T-helper 17 cell (primary cell): ENCODE measurements around the gene SEMA5A. TPM values are rescaled to one million over a fixed set of nuclear protein-coding genes. Genes with fewer than 3 reads are reported as not detected.

Experiments
- ATAC-seq: fragments of 150-1000 bp; cut with Tn5 transposase; 2 replicates; pipeline ENCODE4 v1.10.0; 2021; ENCODE audit warnings: mild to moderate bottlenecking, moderate library complexity
- DNase-seq, 3 donors: peaks; one replicate each; pipeline versions ENCODE4 v3.0.0 to v3.0.0-alpha.2; 2020 to 2021
- H3K9me3 ChIP-seq: one replicate; pipeline ENCODE4 v1.7.0; 2013; ENCODE audit warnings: low read length, mild to moderate bottlenecking; ENCODE audit not compliant: control insufficient read depth, poor library complexity, severe bottlenecking
- H3K27ac Mint-ChIP-seq: one replicate; pipeline ENCODE4 v1.8.0; 2022; ENCODE audit warnings: mild to moderate bottlenecking, moderate library complexity, mixed read lengths
- H3K27me3 Mint-ChIP-seq: one replicate; pipeline ENCODE4 v1.8.0; 2022; ENCODE audit warnings: mixed read lengths
- H3K36me3 Mint-ChIP-seq: one replicate; pipeline ENCODE4 v1.8.0; 2022; ENCODE audit warnings: low read depth, mixed read lengths
- H3K4me1 Mint-ChIP-seq: one replicate; pipeline ENCODE4 v1.8.0; 2022; ENCODE audit warnings: mild to moderate bottlenecking, mixed read lengths
- H3K4me3 Mint-ChIP-seq: one replicate; pipeline ENCODE4 v1.8.0; 2022; ENCODE audit warnings: mild to moderate bottlenecking, moderate library complexity, mixed read lengths
- total RNA-seq, 4 donors: library from RNA in 2 of 4; stranded (reverse) in 2 of 4; gene quantifications; one replicate each; pipeline ENCODE4 v1.2.3 and lab custom pipeline; 2022 to 2026

Gene SEMA5A
- total RNA-seq, 2 donors from 2014 or later, result 0.75 to 0.94 TPM

DNA sequence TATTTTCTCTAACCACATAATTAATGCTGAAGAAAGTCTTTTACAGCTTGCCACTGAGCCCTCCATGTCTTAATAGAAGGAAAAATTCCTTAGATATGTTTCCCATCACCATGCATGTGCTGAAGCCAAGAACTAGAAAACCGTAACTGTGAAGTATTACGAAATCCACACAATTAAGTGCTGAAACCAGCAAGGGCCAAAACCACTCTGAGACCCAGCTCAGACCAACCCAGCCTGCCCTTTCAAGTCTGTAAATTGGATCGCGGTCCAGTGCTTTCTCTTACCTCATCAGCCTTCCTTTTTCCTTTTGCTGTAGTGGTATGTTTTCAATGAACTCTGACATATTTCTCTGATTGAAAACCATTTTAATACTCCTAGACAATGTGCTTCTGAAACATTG lies 26.3 kb downstream of the SEMA5A start:
- Mint-ChIP-seq H3K36me3 (no peaks in the 10 kb centered on the region), H3K27me3 (no peaks in the 10 kb centered on the region), H3K4me1 (no peaks in the 10 kb centered on the region), H3K4me3 (no peak overlapping the region), H3K27ac (no peak overlapping the region)
- no peaks in the 10 kb centered on the region for H3K9me3 ChIP-seq
- ATAC-seq (no peak), DNase-seq (no peak)

DNA sequence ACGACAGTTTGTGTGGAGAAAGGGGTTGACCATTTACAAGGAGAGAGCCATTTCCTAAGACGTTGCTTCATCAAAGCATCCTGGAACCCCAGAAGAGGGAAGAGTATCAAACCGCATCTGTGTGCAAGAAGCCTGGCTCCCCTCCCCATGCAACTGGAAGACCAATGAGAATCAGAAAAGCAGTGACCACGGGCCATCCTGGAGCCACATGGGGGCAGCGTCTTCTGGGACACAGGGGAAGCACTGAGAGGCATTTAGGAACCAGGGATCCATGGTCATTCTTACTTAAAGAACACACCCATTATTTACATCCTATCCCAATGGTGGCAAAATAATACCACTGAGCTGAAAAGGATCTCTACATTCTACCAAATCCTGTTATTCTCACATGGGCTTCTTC lies 29.3 kb downstream of the SEMA5A start:
- no peak for DNase-seq
- ATAC-seq, result no peak
- no peaks in the 10 kb centered on the region for H3K9me3 ChIP-seq
- no peaks in the 10 kb centered on the region for H3K4me1 Mint-ChIP-seq
- H3K4me3 Mint-ChIP-seq, result no peak overlapping the region
- H3K27ac Mint-ChIP-seq, result no peak overlapping the region
- no peaks in the 10 kb centered on the region for H3K36me3 Mint-ChIP-seq
- no peaks in the 10 kb centered on the region for H3K27me3 Mint-ChIP-seq

DNA sequence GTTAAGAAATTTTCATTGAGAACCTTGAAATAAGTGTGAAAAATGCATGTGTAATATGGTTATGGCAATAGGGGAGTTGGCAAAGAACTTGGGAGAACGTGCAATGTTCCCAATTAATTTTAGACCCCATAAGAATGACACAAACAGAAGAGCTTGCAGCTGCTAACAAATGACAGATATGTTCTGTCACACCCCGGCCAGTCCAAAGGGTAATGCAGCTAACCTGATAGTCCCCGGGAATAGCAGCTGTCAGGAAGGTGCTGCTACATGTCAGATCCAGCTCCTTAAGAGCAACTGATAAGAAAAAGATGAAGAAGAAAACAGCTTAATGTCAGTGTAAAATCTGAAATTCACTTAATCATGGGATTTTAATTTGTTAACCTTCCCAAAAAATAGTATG lies 30.4 kb downstream of the SEMA5A start:
- Mint-ChIP-seq H3K36me3 (no peaks in the 10 kb centered on the region), H3K4me1 (no peaks in the 10 kb centered on the region), H3K27ac (no peak overlapping the region), H3K4me3 (no peak overlapping the region), H3K27me3 (no peaks in the 10 kb centered on the region)
- DNase-seq (no peak), ATAC-seq (no peak)
- no peaks in the 10 kb centered on the region for H3K9me3 ChIP-seq

DNA sequence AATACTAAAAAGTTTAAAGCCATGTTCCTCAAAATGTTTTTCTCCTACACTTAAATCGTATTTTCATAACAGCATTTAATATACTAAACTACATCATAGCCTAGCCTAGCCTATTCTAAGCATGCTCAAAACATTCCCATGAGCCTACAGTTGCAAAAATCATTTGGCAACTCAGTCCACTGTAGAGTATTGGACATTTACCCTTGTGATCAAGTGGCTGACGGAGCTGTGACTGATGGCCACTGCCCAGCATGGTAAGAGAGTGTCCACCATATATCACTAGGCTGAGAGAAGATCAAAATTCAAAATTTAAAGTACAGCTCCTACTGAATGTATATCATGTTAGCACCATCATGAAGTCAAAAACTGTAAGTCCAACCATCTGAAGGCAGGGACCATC lies 30.9 kb downstream of the SEMA5A start:
- Mint-ChIP-seq H3K27me3 (no peaks in the 10 kb centered on the region), H3K4me1 (no peaks in the 10 kb centered on the region), H3K4me3 (no peak overlapping the region), H3K27ac (no peak overlapping the region), H3K36me3 (no peaks in the 10 kb centered on the region)
- no peaks in the 10 kb centered on the region for H3K9me3 ChIP-seq
- DNase-seq (no peak), ATAC-seq (no peak)

DNA sequence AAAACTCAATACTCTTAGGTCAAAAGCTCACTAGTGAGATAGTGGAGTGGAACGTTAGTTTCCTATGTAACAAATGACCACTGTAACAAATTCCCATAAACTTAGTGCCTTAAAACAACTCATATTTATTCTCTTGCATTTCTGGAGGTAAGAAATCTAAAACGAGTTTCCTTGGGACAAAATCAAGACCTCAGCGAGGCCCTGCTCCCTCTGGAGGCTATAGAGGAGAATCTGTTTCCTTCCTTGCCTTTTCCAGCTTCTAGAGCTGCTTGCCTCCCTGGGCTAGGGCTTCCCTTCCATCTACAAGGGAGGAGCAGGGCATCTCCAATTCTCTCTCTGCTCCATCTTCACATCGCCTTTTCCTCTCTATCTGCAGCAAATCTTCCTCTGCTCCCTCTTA lies 32.0 kb downstream of the SEMA5A start:
- no peaks in the 10 kb centered on the region for H3K4me1 Mint-ChIP-seq
- no peak overlapping the region for H3K27ac Mint-ChIP-seq
- no peaks in the 10 kb centered on the region for H3K9me3 ChIP-seq
- no peak for ATAC-seq
- no peaks in the 10 kb centered on the region for H3K36me3 Mint-ChIP-seq
- no peak for DNase-seq
- H3K27me3 Mint-ChIP-seq, result no peaks in the 10 kb centered on the region
- H3K4me3 Mint-ChIP-seq, result no peak overlapping the region

DNA sequence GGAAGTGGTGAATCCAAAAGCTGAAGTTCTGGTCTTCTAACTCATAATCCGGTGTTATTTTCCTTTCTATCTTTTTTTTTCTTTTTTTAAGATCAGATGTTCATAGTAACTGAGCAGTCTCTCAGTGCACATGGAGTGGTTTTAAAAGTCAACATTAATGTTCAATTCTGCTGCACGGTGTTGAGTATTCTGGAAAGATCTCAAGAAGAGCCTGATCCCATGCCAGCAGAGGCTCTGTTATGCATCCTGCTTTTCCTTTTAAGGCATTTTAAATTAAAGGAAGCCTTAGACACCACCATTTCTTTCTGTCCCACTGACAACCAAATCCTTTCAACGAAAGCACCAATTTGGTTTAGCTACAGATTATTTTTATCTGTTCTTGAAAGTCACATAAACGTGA lies 33.4 kb downstream of the SEMA5A start:
- no peak for ATAC-seq
- no peaks in the 10 kb centered on the region for H3K9me3 ChIP-seq
- DNase-seq, result no peak
- H3K4me3 Mint-ChIP-seq, result no peak overlapping the region
- H3K27me3 Mint-ChIP-seq, result no peaks in the 10 kb centered on the region
- no peak overlapping the region for H3K27ac Mint-ChIP-seq
- H3K36me3 Mint-ChIP-seq, result no peaks in the 10 kb centered on the region
- H3K4me1 Mint-ChIP-seq, result no peaks in the 10 kb centered on the region

DNA sequence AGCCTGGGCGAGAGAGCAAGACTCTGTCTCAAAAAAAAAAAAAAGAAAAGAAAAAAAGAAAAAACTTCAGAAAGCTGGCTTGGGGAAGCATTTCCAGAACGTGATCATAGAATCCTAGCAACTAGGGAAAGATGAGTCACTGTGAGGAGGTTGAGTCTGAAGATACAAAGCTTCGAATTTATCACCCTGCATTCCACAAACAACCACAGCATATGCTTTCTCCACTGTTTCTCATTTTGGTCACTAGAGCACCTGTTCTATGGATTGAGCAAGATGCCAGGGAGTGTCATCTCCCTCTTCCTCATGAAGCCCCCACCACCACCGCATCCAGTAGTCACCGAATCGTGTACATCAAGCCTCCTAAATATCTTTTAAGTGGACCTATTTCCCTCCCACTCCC lies 37.9 kb downstream of the SEMA5A start:
- no peak for ATAC-seq
- Mint-ChIP-seq H3K4me1 (no peaks in the 10 kb centered on the region), H3K27me3 (no peaks in the 10 kb centered on the region), H3K4me3 (no peak overlapping the region), H3K27ac (no peak overlapping the region), H3K36me3 (no peaks in the 10 kb centered on the region)
- DNase-seq, result no peak
- H3K9me3 ChIP-seq, result no peaks in the 10 kb centered on the region

DNA sequence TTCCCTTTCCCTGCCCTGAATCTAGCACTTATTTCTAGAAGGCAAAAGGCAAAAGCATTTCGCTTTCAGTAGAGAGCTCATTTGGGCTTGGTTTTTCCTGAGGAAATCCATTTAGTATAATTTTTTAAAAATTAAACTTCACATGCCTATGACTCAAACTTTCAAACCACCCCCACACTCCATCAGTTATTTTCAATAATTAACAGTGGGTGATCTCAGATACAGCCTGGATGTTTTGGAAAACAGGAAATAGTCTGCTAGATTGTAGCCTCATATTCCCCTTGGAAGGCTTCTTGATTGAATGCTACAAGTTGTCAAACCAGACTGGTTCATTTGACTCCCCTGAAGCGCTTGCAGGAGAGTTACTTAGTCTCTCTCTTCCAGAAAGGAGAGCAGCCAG lies 40.6 kb downstream of the SEMA5A start:
- ATAC-seq (no peak), DNase-seq (no peak)
- H3K36me3 Mint-ChIP-seq, result no peaks in the 10 kb centered on the region
- H3K27ac Mint-ChIP-seq, result no peak overlapping the region
- no peaks in the 10 kb centered on the region for H3K4me1 Mint-ChIP-seq
- H3K4me3 Mint-ChIP-seq, result no peak overlapping the region
- no peaks in the 10 kb centered on the region for H3K27me3 Mint-ChIP-seq
- no peaks in the 10 kb centered on the region for H3K9me3 ChIP-seq

DNA sequence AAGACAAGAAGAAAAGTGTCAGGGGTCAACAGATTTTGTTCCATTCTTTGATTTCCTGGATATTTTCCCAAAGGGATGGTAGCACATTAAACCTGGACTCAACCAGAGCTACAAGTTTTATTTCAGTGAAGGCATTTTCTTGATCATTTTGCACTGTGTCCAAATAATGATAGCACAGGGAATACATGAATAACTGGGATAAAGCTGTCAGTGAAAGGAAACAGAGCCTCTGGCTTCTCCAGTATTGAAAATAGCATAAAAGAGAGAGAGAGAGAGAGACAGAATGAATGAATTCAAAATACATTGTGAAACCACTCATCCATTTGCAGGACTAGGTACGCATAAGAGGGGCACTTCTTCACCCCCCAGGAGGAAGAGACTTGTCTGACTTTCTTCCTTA lies 43.0 kb downstream of the SEMA5A start:
- Mint-ChIP-seq H3K4me1 (no peaks in the 10 kb centered on the region), H3K27me3 (no peaks in the 10 kb centered on the region), H3K36me3 (no peaks in the 10 kb centered on the region), H3K4me3 (no peak overlapping the region), H3K27ac (no peak overlapping the region)
- no peaks in the 10 kb centered on the region for H3K9me3 ChIP-seq
- ATAC-seq (no peak), DNase-seq (no peak)

DNA sequence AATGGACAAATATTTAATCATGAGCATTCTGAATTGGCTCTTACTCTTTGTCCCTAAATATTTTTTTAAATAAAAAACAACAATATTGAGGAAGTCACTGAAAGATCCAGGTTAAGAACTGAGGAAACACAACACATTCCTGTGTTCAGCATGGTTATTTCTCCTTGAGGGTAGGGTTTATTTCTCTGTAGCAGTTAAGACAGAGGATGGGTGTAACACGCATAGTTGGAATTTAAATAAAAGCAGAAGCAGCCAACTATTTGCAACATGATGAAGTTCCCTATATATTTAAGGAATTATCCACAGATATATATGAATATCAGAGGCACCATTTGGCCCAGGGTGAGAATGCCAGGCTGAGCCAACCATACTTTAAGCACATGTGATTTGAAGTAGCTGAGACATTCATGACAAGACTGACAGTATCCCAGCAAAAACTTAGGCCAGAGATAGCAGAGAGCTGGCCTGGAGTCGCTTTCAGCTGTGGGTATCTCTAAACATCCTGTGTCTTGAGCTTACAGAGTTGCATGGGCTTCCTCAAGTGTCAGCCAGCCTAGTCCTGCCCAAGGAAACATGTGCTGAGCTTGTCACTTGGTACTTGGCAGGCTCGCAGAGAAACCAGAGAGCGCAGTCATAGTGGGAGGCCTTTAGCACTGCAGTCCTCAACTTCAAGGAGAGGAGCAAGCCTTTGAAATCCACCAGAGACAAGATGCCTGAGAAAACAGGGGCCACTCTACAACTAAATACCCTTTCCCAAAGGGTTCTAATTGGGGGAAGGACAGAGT lies 43.6 kb downstream of the SEMA5A start:
- H3K4me1 Mint-ChIP-seq, result no peaks in the 10 kb centered on the region
- no peaks in the 10 kb centered on the region for H3K27me3 Mint-ChIP-seq
- H3K27ac Mint-ChIP-seq, result no peak overlapping the region

DNA sequence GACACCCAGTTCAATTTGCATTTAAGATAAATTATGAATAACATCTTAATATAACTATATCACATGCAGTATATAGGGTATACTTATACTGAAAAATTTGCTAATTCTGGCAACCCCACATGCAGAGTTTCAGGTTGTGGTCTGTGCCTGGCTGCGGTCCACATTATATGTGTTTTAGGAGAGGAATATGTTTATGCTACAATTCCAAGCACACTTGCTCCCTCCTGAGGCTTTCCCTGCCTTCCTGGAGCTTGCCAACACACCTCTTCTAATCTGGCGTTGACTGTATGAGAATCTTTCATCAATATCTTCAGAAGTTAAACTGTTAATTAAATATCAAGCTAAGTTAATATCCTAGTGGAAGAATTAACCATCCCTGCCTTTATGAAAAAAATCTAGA lies 45.2 kb downstream of the SEMA5A start:
- no peaks in the 10 kb centered on the region for H3K9me3 ChIP-seq
- Mint-ChIP-seq H3K36me3 (no peaks in the 10 kb centered on the region), H3K27me3 (no peaks in the 10 kb centered on the region), H3K27ac (no peak overlapping the region), H3K4me3 (no peak overlapping the region), H3K4me1 (no peaks in the 10 kb centered on the region)
- DNase-seq (no peak), ATAC-seq (no peak)

More for the DNA sequence above, 43.6 kb downstream of the SEMA5A start:
- Mint-ChIP-seq H3K36me3 (no peaks in the 10 kb centered on the region), H3K4me3 (no peak overlapping the region)
- no peaks in the 10 kb centered on the region for H3K9me3 ChIP-seq
- ATAC-seq (no peak), DNase-seq (no peak)

DNA sequence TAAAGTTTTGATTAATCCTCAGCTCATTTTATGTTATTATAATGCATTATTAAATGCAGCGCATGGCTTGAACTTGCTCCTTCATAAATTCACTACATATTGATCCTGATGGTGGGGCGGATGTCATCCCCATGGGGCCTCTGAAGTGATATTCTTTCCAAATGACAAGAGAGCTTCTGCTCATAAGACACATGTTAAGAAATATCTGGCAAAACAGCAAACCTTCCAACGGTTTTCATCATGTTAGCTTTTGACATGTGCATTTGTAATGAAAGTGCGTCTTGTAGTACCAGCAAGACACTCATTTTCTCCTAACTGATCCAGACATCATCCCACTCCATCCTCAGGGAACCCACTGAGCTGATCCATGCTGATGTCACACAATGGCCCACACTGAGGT lies 45.7 kb downstream of the SEMA5A start:
- H3K4me3 Mint-ChIP-seq, result no peak overlapping the region

DNA sequence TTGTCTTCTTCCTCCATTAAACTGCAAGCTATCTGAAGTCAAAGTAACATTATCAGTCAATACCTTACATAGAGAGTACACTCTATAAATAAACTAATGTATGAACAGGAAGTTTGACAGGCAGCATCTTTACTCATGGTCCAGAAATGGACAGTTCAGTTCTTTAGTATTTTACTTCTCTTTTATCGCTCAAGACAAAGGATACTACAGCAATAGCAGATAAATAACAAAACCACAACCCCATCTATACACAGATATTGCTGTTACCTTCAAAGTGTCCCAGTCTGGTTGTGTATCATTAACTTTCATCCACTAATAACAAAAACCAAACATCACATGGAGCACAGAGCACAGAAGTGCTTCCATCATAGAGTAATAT lies 46.4 kb downstream of the SEMA5A start:
- no peaks in the 10 kb centered on the region for H3K4me1 Mint-ChIP-seq
- H3K27me3 Mint-ChIP-seq, result no peaks in the 10 kb centered on the region
- H3K4me3 Mint-ChIP-seq, result no peak overlapping the region
- no peaks in the 10 kb centered on the region for H3K9me3 ChIP-seq
- ATAC-seq (no peak), DNase-seq (no peak)
- no peak overlapping the region for H3K27ac Mint-ChIP-seq
- no peaks in the 10 kb centered on the region for H3K36me3 Mint-ChIP-seq

More for the DNA sequence above, 45.7 kb downstream of the SEMA5A start:
- no peaks in the 10 kb centered on the region for H3K9me3 ChIP-seq
- ATAC-seq (no peak), DNase-seq (no peak)
- Mint-ChIP-seq H3K27ac (no peak overlapping the region), H3K36me3 (no peaks in the 10 kb centered on the region), H3K4me1 (no peaks in the 10 kb centered on the region), H3K27me3 (no peaks in the 10 kb centered on the region)
